ENCODE data around the gene SHB.

- TF ChIP-seq, protein P1, sequence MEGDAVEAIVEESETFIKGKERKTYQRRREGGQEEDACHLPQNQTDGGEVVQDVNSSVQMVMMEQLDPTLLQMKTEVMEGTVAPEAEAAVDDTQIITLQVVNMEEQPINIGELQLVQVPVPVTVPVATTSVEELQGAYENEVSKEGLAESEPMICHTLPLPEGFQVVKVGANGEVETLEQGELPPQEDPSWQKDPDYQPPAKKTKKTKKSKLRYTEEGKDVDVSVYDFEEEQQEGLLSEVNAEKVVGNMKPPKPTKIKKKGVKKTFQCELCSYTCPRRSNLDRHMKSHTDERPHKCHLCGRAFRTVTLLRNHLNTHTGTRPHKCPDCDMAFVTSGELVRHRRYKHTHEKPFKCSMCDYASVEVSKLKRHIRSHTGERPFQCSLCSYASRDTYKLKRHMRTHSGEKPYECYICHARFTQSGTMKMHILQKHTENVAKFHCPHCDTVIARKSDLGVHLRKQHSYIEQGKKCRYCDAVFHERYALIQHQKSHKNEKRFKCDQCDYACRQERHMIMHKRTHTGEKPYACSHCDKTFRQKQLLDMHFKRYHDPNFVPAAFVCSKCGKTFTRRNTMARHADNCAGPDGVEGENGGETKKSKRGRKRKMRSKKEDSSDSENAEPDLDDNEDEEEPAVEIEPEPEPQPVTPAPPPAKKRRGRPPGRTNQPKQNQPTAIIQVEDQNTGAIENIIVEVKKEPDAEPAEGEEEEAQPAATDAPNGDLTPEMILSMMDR (IDR thresholded peaks at IDR 0.05; ENCODE audit: extremely low read depth in 1 of 2, insufficient read depth in 1 of 2, low read depth in 1 of 2, low read length in 2 of 2), result no peak
- TF ChIP-seq JUN (IDR thresholded peaks at IDR 0.05; ENCODE audit: borderline replicate concordance, insufficient read depth, insufficient read length, low read depth) (no peak), POLR2A (IDR thresholded peaks at IDR 0.05; ENCODE audit: low read depth, low read length) (no peak), EZH2 (IDR thresholded peaks at IDR 0.05; ENCODE audit: borderline replicate concordance, low read depth, low read length, severe bottlenecking) (no peak), POLR2AphosphoS5 (IDR thresholded peaks at IDR 0.05; ENCODE audit: insufficient read depth, low read depth, low read length) (no peak), GATA2 (IDR thresholded peaks at IDR 0.05; ENCODE audit: insufficient read depth, insufficient read length, low read depth, low read length) (no peak)
- TF ChIP-seq, protein P2, sequence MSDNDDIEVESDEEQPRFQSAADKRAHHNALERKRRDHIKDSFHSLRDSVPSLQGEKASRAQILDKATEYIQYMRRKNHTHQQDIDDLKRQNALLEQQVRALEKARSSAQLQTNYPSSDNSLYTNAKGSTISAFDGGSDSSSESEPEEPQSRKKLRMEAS (IDR thresholded peaks at IDR 0.05; ENCODE audit: insufficient read depth, insufficient read length), result no peak
Observed at GRCh38 chr9:37919246-37919955, 149.6 kb downstream of the SHB start.

All from endothelial cell of umbilical vein (primary cell).